A549 (cell line): ENCODE data around the gene DNAJC5.

ENCODE experiments used
- ELK1 ChIP-seq: fragments of 150-350 bp; IDR thresholded peaks from 2 replicates; pipeline ENCODE4 v1.6.1; 2014; ENCODE audit warnings: low read depth, mild to moderate bottlenecking, low read length
- NPAS2 ChIP-seq: fragments of 250-450 bp; sonication (Bioruptor Pico); IDR thresholded peaks from 2 replicates; pipeline ENCODE4 v1.8.0; 2022; ENCODE audit warnings: mild to moderate bottlenecking, moderate library complexity, borderline replicate concordance
- POLR2A ChIP-seq: IDR thresholded peaks from 2 replicates; pipeline ENCODE4 v1.6.1; 2012; ENCODE audit warnings: mild to moderate bottlenecking, low read length
- TF ChIP-seq, protein P1 (sequence below): fragments of >200 bp; sonication (Bioruptor Twin); formaldehyde crosslinking; IDR thresholded peaks from 3 replicates; pipeline ENCODE4 v1.5.1; 2016
- TF ChIP-seq, protein P2 (sequence below): IDR thresholded peaks from 2 replicates; pipeline ENCODE4 v1.6.1; 2012; ENCODE audit warnings: low read depth, borderline replicate concordance

GRCh38 chr20:63973636-63974401 lies 78.9 kb downstream of the DNAJC5 start:
- TF ChIP-seq, protein P1, sequence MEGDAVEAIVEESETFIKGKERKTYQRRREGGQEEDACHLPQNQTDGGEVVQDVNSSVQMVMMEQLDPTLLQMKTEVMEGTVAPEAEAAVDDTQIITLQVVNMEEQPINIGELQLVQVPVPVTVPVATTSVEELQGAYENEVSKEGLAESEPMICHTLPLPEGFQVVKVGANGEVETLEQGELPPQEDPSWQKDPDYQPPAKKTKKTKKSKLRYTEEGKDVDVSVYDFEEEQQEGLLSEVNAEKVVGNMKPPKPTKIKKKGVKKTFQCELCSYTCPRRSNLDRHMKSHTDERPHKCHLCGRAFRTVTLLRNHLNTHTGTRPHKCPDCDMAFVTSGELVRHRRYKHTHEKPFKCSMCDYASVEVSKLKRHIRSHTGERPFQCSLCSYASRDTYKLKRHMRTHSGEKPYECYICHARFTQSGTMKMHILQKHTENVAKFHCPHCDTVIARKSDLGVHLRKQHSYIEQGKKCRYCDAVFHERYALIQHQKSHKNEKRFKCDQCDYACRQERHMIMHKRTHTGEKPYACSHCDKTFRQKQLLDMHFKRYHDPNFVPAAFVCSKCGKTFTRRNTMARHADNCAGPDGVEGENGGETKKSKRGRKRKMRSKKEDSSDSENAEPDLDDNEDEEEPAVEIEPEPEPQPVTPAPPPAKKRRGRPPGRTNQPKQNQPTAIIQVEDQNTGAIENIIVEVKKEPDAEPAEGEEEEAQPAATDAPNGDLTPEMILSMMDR, result peak; percentile 97
- TF ChIP-seq ELK1, result no peak
- TF ChIP-seq, protein P2, sequence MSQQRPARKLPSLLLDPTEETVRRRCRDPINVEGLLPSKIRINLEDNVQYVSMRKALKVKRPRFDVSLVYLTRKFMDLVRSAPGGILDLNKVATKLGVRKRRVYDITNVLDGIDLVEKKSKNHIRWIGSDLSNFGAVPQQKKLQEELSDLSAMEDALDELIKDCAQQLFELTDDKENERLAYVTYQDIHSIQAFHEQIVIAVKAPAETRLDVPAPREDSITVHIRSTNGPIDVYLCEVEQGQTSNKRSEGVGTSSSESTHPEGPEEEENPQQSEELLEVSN, result no peak
- peak; percentile 56 for TF ChIP-seq POLR2A
- no peak for TF ChIP-seq NPAS2 (CRISPR knock-in tag)
